GM19463 (cell line): Measurements from ENCODE around the gene TRIM26.
"Not testable (repeated sequence)": the region's sequence is repeated elsewhere in the genome, so short reads cannot be mapped to it uniquely, and the experiment has no call there.

Experiments used
- ATAC-seq: cut with Tn5 transposase; IDR thresholded peaks from one replicate; pipeline ENCODE4 v1.9.1; 2021; ENCODE audit warnings: mild to moderate bottlenecking, moderate library complexity; ENCODE audit not compliant: unreplicated experiment

The TRIM26 gene

GRCh38 chr6:30154709-30155519 lies 58.3 kb downstream of the TRIM26 start:
- no peak for ATAC-seq

GRCh38 chr6:30154061-30154460 lies 59.1 kb downstream of the TRIM26 start:
- no peak for ATAC-seq

GRCh38 chr6:30152910-30153610 lies 60.1 kb downstream of the TRIM26 start:
- no peak for ATAC-seq

- no peak for ATAC-seq
Observed at GRCh38 chr6:30152016-30152673, 61.1 kb downstream of the TRIM26 start.

GRCh38 chr6:30151580-30151979 lies 61.6 kb downstream of the TRIM26 start:
- ATAC-seq: no peak

GRCh38 chr6:30150671-30151395 lies 62.4 kb downstream of the TRIM26 start:
- no peak for ATAC-seq

- ATAC-seq: no peak
Observed at GRCh38 chr6:30149858-30150550, 63.2 kb downstream of the TRIM26 start.

GRCh38 chr6:30149234-30149633 lies 64.0 kb downstream of the TRIM26 start:
- ATAC-seq: no peak

- ATAC-seq: no peak
Observed at GRCh38 chr6:30147096-30147495, 66.1 kb downstream of the TRIM26 start.

GRCh38 chr6:30145818-30146217 lies 67.4 kb downstream of the TRIM26 start:
- ATAC-seq: no peak

GRCh38 chr6:30144811-30145210 lies 68.4 kb downstream of the TRIM26 start:
- ATAC-seq: no peak

GRCh38 chr6:30143780-30144179 lies 69.4 kb downstream of the TRIM26 start:
- ATAC-seq: no peak

GRCh38 chr6:30142665-30143064 lies 70.5 kb downstream of the TRIM26 start:
- ATAC-seq: no peak

- not testable (repeated sequence) for ATAC-seq
Observed at GRCh38 chr6:30140240-30140639, 73.0 kb downstream of the TRIM26 start.

GRCh38 chr6:30136570-30137286 lies 76.5 kb downstream of the TRIM26 start:
- ATAC-seq: no peak

GRCh38 chr6:30135757-30136156 lies 77.4 kb downstream of the TRIM26 start, which contains the start of gene TRIM40:
Gene TRIM40 (plus strand): TSS chr6:30136140. CDS start chr6:30137037, 897 bp downstream.
- no peak for ATAC-seq

- no peak for ATAC-seq
Observed at GRCh38 chr6:30135147-30135546, 78.1 kb downstream of the TRIM26 start.
